ENCODE results near the gene CYP27C1. TPM values are rescaled to one million over a fixed set of nuclear protein-coding genes. Genes with fewer than 3 reads are reported as not detected.

CYP27C1 gene
- total RNA-seq, 2 experiments from 2014 or later, result not detected

DNA sequence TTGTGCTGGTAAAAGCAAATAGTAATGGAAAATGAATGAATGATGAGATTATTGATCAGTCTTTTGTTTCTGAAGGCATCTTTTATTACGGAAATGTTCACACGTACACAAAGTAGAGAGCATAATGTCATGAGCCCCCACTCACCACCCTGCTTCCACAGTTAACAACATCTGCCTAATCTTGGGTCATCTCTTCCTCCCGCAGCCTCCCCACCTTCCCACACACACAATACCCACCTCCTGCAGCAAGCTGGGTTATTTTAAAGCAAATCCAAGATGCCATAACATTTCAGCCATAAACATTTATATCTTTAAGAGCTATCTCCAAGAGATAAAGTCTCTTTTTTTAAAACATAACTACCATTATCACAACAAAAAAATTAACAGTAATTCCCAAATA is 36.3 kb downstream of the CYP27C1 start:
- Histone ChIP-seq H3K4me1 (ENCODE audit: insufficient read depth, low read length) (peaks cover 5% of the 10 kb centered on the region), H3K27me3 (ENCODE audit: control insufficient read depth in 1 of 2, insufficient read depth in 2 of 2, low read length in 2 of 2) (peaks cover 5 to 11% of the 10 kb centered on the region in 2 experiments), H3K9me3 (ENCODE audit: control insufficient read depth in 1 of 2, insufficient read depth in 1 of 2, low read length in 2 of 2) (peaks cover 0 to 4% of the 10 kb centered on the region in 2 experiments), H3K36me3 (ENCODE audit: insufficient read depth, low read length) (no peaks in the 10 kb centered on the region), H3K27ac (ENCODE audit: low read depth in 1 of 2, low read length in 2 of 2) (no peak overlapping the region), H3K4me3 (ENCODE audit: low read length) (no peak overlapping the region)
- peaks cover 31% of the 10 kb centered on the region for H3K27me3 Mint-ChIP-seq
- ChIA-PET CTCF (no interaction called here), POLR2A (no interaction called here)
- peaks cover 6% of the 10 kb centered on the region for H3K9me3 Mint-ChIP-seq
- ATAC-seq (ENCODE audit: poor library complexity) (no peak), DNase-seq (no peak)
- intact Hi-C loops (cut with DNase I, micrococcal nuclease), result no loop called here
- no peak overlapping the region for H3K4me3 Mint-ChIP-seq
- no peaks in the 10 kb centered on the region for H3K4me1 Mint-ChIP-seq (ENCODE audit: low read depth)
- no peak overlapping the region for H3K27ac Mint-ChIP-seq
- no peaks in the 10 kb centered on the region for H3K36me3 Mint-ChIP-seq (ENCODE audit: low read depth)
- TF ChIP-seq, protein P1, sequence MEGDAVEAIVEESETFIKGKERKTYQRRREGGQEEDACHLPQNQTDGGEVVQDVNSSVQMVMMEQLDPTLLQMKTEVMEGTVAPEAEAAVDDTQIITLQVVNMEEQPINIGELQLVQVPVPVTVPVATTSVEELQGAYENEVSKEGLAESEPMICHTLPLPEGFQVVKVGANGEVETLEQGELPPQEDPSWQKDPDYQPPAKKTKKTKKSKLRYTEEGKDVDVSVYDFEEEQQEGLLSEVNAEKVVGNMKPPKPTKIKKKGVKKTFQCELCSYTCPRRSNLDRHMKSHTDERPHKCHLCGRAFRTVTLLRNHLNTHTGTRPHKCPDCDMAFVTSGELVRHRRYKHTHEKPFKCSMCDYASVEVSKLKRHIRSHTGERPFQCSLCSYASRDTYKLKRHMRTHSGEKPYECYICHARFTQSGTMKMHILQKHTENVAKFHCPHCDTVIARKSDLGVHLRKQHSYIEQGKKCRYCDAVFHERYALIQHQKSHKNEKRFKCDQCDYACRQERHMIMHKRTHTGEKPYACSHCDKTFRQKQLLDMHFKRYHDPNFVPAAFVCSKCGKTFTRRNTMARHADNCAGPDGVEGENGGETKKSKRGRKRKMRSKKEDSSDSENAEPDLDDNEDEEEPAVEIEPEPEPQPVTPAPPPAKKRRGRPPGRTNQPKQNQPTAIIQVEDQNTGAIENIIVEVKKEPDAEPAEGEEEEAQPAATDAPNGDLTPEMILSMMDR (IDR thresholded peaks at IDR 0.05), result no peak

DNA sequence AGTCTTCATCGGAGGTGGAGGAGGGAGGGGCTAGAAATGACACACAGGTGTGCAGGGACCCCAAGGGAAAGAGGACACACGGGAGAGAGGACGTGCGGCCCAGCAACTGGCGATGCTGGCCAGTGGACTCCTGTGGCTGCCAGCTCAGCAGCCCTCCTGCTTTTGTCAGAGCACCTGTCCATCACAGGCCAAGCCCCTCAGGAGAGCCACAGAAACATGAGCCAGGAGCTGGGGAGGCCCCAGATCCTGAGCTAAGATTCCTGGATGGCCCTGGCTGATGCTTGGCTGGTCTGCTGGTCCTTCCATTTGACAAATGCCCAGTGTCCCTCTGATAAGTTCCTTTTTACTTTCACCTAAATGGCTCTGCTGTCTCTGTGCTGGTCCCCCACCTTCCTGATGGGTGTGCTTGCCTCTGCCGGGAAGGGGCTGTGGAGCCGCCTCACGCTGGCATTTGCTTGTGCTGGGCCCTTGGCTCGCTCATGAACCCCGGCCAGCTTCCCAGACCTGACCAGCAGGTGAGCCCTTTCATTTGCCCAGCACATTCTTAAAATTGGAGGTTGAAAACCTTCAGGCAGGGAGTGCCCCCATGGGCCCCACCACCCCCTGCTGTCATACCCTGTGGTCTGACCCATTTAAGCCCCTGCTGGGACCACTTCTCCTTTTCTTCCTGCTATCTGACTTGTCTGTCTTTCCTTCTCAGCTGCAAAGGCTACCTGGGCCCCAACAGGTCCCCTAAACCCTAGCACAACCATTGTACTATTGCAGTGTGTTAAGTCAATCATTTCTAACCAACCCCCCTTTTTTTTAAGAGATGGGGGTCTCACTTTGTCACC is 37.3 kb downstream of the CYP27C1 start:
- H3K36me3 ChIP-seq (ENCODE audit: insufficient read depth, low read length), result no peaks in the 10 kb centered on the region
- H3K4me1 ChIP-seq (ENCODE audit: insufficient read depth, low read length), result peaks cover 5% of the 10 kb centered on the region
- Mint-ChIP-seq H3K27me3 (peaks cover 24% of the 10 kb centered on the region), H3K9me3 (peaks cover 6% of the 10 kb centered on the region), H3K4me1 (ENCODE audit: low read depth) (no peaks in the 10 kb centered on the region), H3K27ac (no peak overlapping the region), H3K36me3 (ENCODE audit: low read depth) (no peaks in the 10 kb centered on the region), H3K4me3 (no peak overlapping the region)
- intact Hi-C loops (cut with DNase I, micrococcal nuclease), result no loop called here
- ATAC-seq (ENCODE audit: poor library complexity) (no peak), DNase-seq (no peak)
- TF ChIP-seq, protein P1 (IDR thresholded peaks at IDR 0.05), result no peak
- H3K27me3 ChIP-seq (ENCODE audit: control insufficient read depth in 1 of 2, insufficient read depth in 2 of 2, low read length in 2 of 2), result peaks cover 0 to 9% of the 10 kb centered on the region in 2 experiments
- POLR2A ChIA-PET, result no interaction called here
- CTCF ChIA-PET, result no interaction called here
- peaks cover 0 to 3% of the 10 kb centered on the region in 2 experiments for H3K9me3 ChIP-seq (ENCODE audit: control insufficient read depth in 1 of 2, insufficient read depth in 1 of 2, low read length in 2 of 2)
- no peak overlapping the region for H3K27ac ChIP-seq (ENCODE audit: low read depth in 1 of 2, low read length in 2 of 2)
- H3K4me3 ChIP-seq (ENCODE audit: low read length), result no peak overlapping the region

DNA sequence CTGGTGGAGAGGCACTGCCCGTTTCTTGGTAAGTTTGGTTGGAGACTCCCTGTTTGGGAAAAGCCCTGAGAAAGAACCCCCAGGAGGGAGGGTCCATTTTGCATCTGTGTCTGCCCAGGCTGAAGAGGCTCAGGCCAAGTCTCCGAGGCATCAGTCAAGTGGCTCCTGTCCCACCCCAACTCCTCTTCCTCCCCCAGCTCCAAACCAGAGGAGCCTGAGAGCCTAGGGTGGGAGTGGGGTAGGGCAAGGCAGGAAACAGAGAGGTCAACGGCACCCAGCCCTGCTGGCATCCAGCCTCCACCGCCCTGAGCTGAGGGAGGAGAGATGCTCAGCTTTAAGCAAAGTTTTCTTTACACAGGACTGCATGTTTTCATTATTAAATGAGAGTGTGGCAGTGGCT is 38.2 kb downstream of the CYP27C1 start:
- no peak for ATAC-seq (ENCODE audit: poor library complexity)
- DNase-seq, result no peak
- intact Hi-C loops (cut with DNase I, micrococcal nuclease), result no loop called here
- ChIA-PET POLR2A (no interaction called here), CTCF (no interaction called here)
- Histone ChIP-seq H3K36me3 (ENCODE audit: insufficient read depth, low read length) (no peaks in the 10 kb centered on the region), H3K4me3 (ENCODE audit: low read length) (no peak overlapping the region), H3K27ac (ENCODE audit: low read depth in 1 of 2, low read length in 2 of 2) (no peak overlapping the region), H3K9me3 (ENCODE audit: control insufficient read depth in 1 of 2, insufficient read depth in 1 of 2, low read length in 2 of 2) (peaks cover 0 to 3% of the 10 kb centered on the region in 2 experiments), H3K4me1 (ENCODE audit: insufficient read depth, low read length) (peaks cover 5% of the 10 kb centered on the region), H3K27me3 (ENCODE audit: control insufficient read depth in 1 of 2, insufficient read depth in 2 of 2, low read length in 2 of 2) (peaks cover 0 to 3% of the 10 kb centered on the region in 2 experiments)
- TF ChIP-seq, protein P1 (IDR thresholded peaks at IDR 0.05), result no peak
- Mint-ChIP-seq H3K27ac (no peak overlapping the region), H3K4me1 (ENCODE audit: low read depth) (no peaks in the 10 kb centered on the region), H3K4me3 (no peak overlapping the region), H3K36me3 (ENCODE audit: low read depth) (no peaks in the 10 kb centered on the region), H3K9me3 (peaks cover 6% of the 10 kb centered on the region), H3K27me3 (peaks cover 16% of the 10 kb centered on the region)

Data from CD4-positive, alpha-beta T cell (primary cell).